ENCODE results near the gene EHMT2. TPM values are rescaled to one million over a fixed set of nuclear protein-coding genes. Genes with fewer than 3 reads are reported as not detected.

The EHMT2 gene
- total and polyA plus RNA-seq, 12 donors = 6.4 to 21.7 (median 14.2) TPM

- 42 to 50% methylated on average over 11 of the region's 11 CpGs for WGBS, 2 donors
- peaks cover 0 to 18% (median 4%) of the 10 kb centered on the region in 9 donors for H3K4me1 ChIP-seq
- peaks cover 0 to 13% (median 0%) of the 10 kb centered on the region in 9 donors for H3K36me3 ChIP-seq
Measured at GRCh38 chr6:31945507-31946369, 48.2 kb upstream of the EHMT2 start, which contains the start of gene CFB. Gene CFB, plus strand, starts transcription at chr6:31946095. Its CDS starts 127 bp downstream, at chr6:31946222.

DNA sequence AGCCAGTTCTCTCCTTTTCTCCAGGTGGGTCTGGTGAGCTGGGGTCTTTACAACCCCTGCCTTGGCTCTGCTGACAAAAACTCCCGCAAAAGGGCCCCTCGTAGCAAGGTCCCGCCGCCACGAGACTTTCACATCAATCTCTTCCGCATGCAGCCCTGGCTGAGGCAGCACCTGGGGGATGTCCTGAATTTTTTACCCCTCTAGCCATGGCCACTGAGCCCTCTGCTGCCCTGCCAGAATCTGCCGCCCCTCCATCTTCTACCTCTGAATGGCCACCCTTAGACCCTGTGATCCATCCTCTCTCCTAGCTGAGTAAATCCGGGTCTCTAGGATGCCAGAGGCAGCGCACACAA lies 47.6 kb upstream of the EHMT2 start:
- 81 to 85% methylated on average over 9 of the region's 9 CpGs for WGBS, 2 donors
- Histone ChIP-seq H3K4me1 (peaks cover 0 to 18% (median 4%) of the 10 kb centered on the region in 9 donors), H3K27ac (peak overlapping the region in 9 of 10 donors; percentile 7 to 85 (median 68)), H3K36me3 (peaks cover 0 to 7% (median 0%) of the 10 kb centered on the region in 9 donors), H3K9me3 (no peaks in the 10 kb centered on the region), H3K27me3 (peaks cover 0 to 21% (median 0%) of the 10 kb centered on the region in 7 donors), H3K4me3 (peak overlapping the region in 5 of 10 donors; percentile 26 to 37 (median 32))
- intact Hi-C loops (cut with DNase I) = loop anchor here in 2 of 10 donors (10.0 kb wide), 2 partner anchors 260 to 270 kb away; partner anchors contain the start of gene LY6G5C (in 1 of the 2)
- no peak for TF ChIP-seq CTCF (IDR thresholded peaks at IDR 0.05)
- ATAC-seq = no peak
- no peak for DNase-seq

More at GRCh38 chr6:31945507-31946369, 48.2 kb upstream of the EHMT2 start, which contains the start of gene CFB:
- peak within 1 kb of the TSS; percentile 2 to 85 (median 66) for H3K27ac ChIP-seq
- H3K9me3 ChIP-seq = no peaks in the 10 kb centered on the region
- peaks cover 0 to 21% (median 0%) of the 10 kb centered on the region in 7 donors for H3K27me3 ChIP-seq
- TF ChIP-seq CTCF (IDR thresholded peaks at IDR 0.05) = no peak
- DNase-seq = peak; percentile 54 to 58
- intact Hi-C loops (cut with DNase I) = loop anchor here in 2 of 10 donors (10.0 kb wide), 2 partner anchors 261 to 271 kb away; partner anchors contain the start of gene LY6G5C (in 1 of the 2)
- peak; percentile 66 to 88 (median 81) for ATAC-seq
- peak within 1 kb of the TSS in 6 of 10 donors; percentile 26 to 37 (median 30) for H3K4me3 ChIP-seq

- ATAC-seq = no peak
- H3K27ac ChIP-seq = no peak overlapping the region
Measured at GRCh38 chr6:31943742-31944141, 46.2 kb upstream of the EHMT2 start.

More at GRCh38 chr6:31943742-31944141, 46.2 kb upstream of the EHMT2 start:
- Histone ChIP-seq H3K4me3 (no peak overlapping the region), H3K27me3 (peaks cover 0 to 21% (median 0%) of the 10 kb centered on the region in 7 donors), H3K36me3 (peaks cover 0 to 20% (median 0%) of the 10 kb centered on the region in 9 donors), H3K9me3 (no peaks in the 10 kb centered on the region), H3K4me1 (peaks cover 0 to 18% (median 4%) of the 10 kb centered on the region in 9 donors)
- 78 to 85% methylated on average over 3 of the region's 3 CpGs for WGBS, 2 donors
- no peak for TF ChIP-seq CTCF (IDR thresholded peaks at IDR 0.05)
- no peak for DNase-seq
- intact Hi-C loops (cut with DNase I) = loop anchor here in 2 of 10 donors (10.0 kb wide), 2 partner anchors 259 to 269 kb away; partner anchors contain the start of gene LY6G5C (in 1 of the 2)
